Kidney (tissue), 14 donors: ENCODE results near the gene NPR3. TPM values are rescaled to one million over a fixed set of nuclear protein-coding genes. Genes with fewer than 3 reads are reported as not detected.
A peak's percentile ranks its signal among the peaks of the same experiment; 100 is the strongest.

Source experiments
- DNase-seq, 5 donors: peaks; one replicate each; pipeline ENCODE4 v3.0.0-alpha.2; 2013 to 2020
- FAIRE-seq: peaks from 2 replicates; lab custom pipeline; 2012; peaks lifted over from hg19 to GRCh38; lab: Jason Lieb, UNC
- H3K27ac ChIP-seq, 2 donors: one replicate each; pipeline ENCODE4 v1.7.0; 2013; ENCODE audit warnings: low read depth in 2 of 2, low read length in 2 of 2, inconsistent platforms in 1 of 2
- H3K27me3 ChIP-seq: one replicate; pipeline ENCODE4 v1.7.1; 2013; ENCODE audit warnings: low read length, inconsistent platforms; ENCODE audit not compliant: control insufficient read depth, insufficient read depth
- H3K36me3 ChIP-seq, 3 donors: one replicate each; pipeline versions ENCODE4 v1.7.0 to v1.7.1; 2013; ENCODE audit warnings: low read length in 3 of 3, control low read depth in 1 of 3, inconsistent platforms in 1 of 3; ENCODE audit not compliant: insufficient read depth in 3 of 3, control insufficient read depth in 2 of 3
- H3K4me1 ChIP-seq, 3 donors: one replicate each; pipeline versions ENCODE4 v1.7.0 to v1.7.1; 2013; ENCODE audit warnings: low read length in 3 of 3, inconsistent platforms in 1 of 3, low read depth in 1 of 3; ENCODE audit not compliant: control insufficient read depth in 2 of 3, insufficient read depth in 2 of 3
- H3K4me3 ChIP-seq, 3 donors: one replicate each; pipeline versions ENCODE4 v1.7.0 to v1.8.1; 2013; ENCODE audit warnings: low read length in 3 of 3, control low read depth in 1 of 3, inconsistent platforms in 1 of 3
- H3K9ac ChIP-seq, 3 donors: one replicate each; pipeline versions ENCODE4 v1.7.0 to v1.7.1; 2013; ENCODE audit warnings: low read length in 3 of 3, control low read depth in 1 of 3, inconsistent platforms in 1 of 3
- H3K9me3 ChIP-seq, 3 donors: one replicate each; pipeline versions ENCODE4 v1.7.0 to v1.7.1; 2013; ENCODE audit warnings: low read length in 3 of 3, control low read depth in 1 of 3, inconsistent platforms in 1 of 3; ENCODE audit not compliant: control insufficient read depth in 2 of 3, insufficient read depth in 1 of 3
- CTCF ChIP-seq: IDR thresholded peaks from 3 replicates; pipeline ENCODE4 v1.5.1; 2012; ENCODE audit warnings: mild to moderate bottlenecking, moderate library complexity, borderline replicate concordance; ENCODE audit not compliant: insufficient read depth; ENCODE audit errors: extremely low read depth
- intact Hi-C: fragments of 100-400 bp; cut with DNase I; formaldehyde crosslinking; loops from one replicate; pipeline ENCODE4 v1.11.1; 2022
- polyA plus RNA-seq: library from polyadenylated mRNA; stranded (reverse); fragments of 350-450 nt; fragmentation: Illumina TruSeq; extraction: RNeasy Lipid Tissue Mini Kit (QIAGEN cat#74804); gene quantifications from one replicate; pipeline ENCODE4 v1.2.3, GENCODE V29; 2014; ENCODE audit warnings: low read depth, low replicate concordance; ENCODE audit not compliant: insufficient read depth
- total RNA-seq: library from RNA; stranded (reverse); fragmentation: NEBNext Ultra II Directional; extraction: Animal tissue kit (Norgen Biotek cat#: 25700); gene quantifications from one replicate; pipeline ENCODE4 v1.2.1, GENCODE V29; 2021
- donor health status: control.
- donor health status: control.
- donor health status: control.
- donor health status: control.
- donor health status: control.
- donor health status: DM: yes; HTN: yes; CAD: no.
- donor health status: Normal renal cell carcinoma (clear cell type).

NPR3 gene
- total and polyA plus RNA-seq, 2 donors from 2014 or later = 12.5 to 33.7 TPM

- H3K4me1 ChIP-seq = no peaks in the 10 kb centered on the region
- H3K4me3 ChIP-seq = no peak overlapping the region
- H3K36me3 ChIP-seq = peaks cover 0 to 18% (median 5%) of the 10 kb centered on the region in 3 donors
- intact Hi-C loops = no loop called here
- no peaks in the 10 kb centered on the region for H3K27me3 ChIP-seq
- H3K27ac ChIP-seq = no peak overlapping the region
- H3K9me3 ChIP-seq = no peaks in the 10 kb centered on the region
- FAIRE-seq (no peak), DNase-seq (peak in 1 of 5 donors; percentile 48)
- no peak overlapping the region for H3K9ac ChIP-seq
- TF ChIP-seq CTCF = no peak
Measured at GRCh38 chr5:32791536-32792243, 80.6 kb downstream of the NPR3 start.

- Histone ChIP-seq H3K27me3 (no peaks in the 10 kb centered on the region), H3K36me3 (peaks cover 0 to 11% (median 5%) of the 10 kb centered on the region in 3 donors), H3K27ac (no peak overlapping the region), H3K4me3 (no peak overlapping the region), H3K9ac (no peak overlapping the region), H3K9me3 (peaks cover 0 to 5% (median 0%) of the 10 kb centered on the region in 3 donors), H3K4me1 (no peaks in the 10 kb centered on the region)
- intact Hi-C loops = no loop called here
- FAIRE-seq (no peak), DNase-seq (no peak)
- no peak for TF ChIP-seq CTCF
Measured at GRCh38 chr5:32794086-32794485, 83.0 kb downstream of the NPR3 start.

GRCh38 chr5:32802764-32803163, 91.6 kb downstream of the NPR3 start:
- H3K4me1 ChIP-seq = no peaks in the 10 kb centered on the region
- intact Hi-C loops = no loop called here
- H3K9me3 ChIP-seq = peaks cover 0 to 5% (median 0%) of the 10 kb centered on the region in 3 donors
- no peak for TF ChIP-seq CTCF
- no peak overlapping the region for H3K27ac ChIP-seq
- no peaks in the 10 kb centered on the region for H3K36me3 ChIP-seq
- DNase-seq (no peak), FAIRE-seq (no peak)
- no peaks in the 10 kb centered on the region for H3K27me3 ChIP-seq
- H3K9ac ChIP-seq = no peak overlapping the region
- no peak overlapping the region for H3K4me3 ChIP-seq
